NCI-H1105 treated with DMSO at 0.1 percent for 48 hours (cell line): ENCODE data around the gene STEEP1.
A peak's percentile ranks its signal among the peaks of the same experiment; 100 is the strongest.
"Not testable (repeated sequence)": the region's sequence is repeated elsewhere in the genome, so short reads cannot be mapped to it uniquely, and the experiment has no call there.

ENCODE experiments used
- DNase-seq: peaks from one replicate; lab custom pipeline; 2025; lab: John Stamatoyannopoulos, UW

Gene STEEP1

GRCh38 chrX:119529345-119530276 lies 35.6 kb downstream of the STEEP1 start:
- no peak for DNase-seq

DNA sequence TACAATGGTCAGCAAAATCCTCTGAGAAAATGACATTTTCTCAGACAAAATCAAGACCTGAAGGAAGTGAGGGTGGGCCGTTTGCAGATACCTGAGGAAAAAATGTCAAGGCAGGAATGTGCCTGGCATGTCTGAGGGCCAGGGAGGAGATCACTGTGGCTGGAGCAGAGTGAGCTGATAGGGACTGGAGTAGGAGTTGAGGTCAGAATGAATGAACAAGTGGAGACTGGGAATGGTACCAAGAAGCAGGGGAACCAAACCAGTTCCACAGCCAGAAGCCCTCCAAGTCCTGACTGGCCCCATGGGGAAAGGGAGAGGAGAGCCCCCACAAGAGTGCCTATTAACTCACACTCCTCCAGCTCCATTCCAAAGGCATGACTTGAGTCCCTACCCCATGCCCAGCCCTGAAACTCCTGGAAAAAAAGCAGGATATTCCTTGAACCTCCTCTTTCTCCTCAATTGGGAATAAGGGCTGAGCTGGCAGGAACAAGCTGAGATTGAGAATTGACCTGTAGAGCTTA lies 41.5 kb downstream of the STEEP1 start:
- DNase-seq = no peak

DNA sequence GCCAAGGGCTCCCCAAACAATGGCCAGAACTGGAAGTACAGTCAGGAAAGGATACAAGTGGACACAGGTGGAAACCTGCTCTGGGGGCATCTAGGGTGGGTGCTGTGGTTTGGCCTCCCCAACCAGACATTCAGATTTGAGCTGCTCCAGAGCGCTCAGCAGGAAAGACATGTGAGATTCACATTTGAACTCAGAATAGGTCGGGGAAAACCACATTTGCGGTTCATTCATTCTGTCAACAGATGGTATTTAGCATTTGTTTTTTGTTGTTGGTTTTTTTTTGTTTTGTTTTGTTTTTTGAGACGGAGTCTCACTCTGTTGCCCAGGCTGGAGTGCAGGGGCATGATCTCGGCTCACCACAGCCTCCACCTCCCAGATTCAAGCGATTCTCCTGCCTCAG lies 44.0 kb downstream of the STEEP1 start:
- no peak for DNase-seq

DNA sequence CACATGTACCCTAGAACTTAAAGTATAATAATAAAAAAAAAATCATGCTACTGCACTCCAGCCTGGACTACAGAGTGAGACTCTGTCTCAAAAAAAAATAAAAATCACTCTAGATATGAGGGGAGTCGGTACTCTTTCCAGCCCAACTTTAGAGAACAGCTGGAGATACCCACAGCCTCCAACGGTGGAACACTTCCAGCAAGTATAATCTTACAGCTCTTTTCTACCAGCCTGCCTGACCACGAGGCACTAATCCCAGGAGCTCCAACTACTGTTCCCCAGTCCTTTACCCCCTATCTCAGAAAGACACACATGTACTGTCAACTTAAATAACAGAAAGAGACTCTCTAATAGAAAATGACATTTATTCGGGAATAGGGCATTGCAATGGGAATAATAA lies 46.8 kb downstream of the STEEP1 start:
- no peak for DNase-seq

DNA sequence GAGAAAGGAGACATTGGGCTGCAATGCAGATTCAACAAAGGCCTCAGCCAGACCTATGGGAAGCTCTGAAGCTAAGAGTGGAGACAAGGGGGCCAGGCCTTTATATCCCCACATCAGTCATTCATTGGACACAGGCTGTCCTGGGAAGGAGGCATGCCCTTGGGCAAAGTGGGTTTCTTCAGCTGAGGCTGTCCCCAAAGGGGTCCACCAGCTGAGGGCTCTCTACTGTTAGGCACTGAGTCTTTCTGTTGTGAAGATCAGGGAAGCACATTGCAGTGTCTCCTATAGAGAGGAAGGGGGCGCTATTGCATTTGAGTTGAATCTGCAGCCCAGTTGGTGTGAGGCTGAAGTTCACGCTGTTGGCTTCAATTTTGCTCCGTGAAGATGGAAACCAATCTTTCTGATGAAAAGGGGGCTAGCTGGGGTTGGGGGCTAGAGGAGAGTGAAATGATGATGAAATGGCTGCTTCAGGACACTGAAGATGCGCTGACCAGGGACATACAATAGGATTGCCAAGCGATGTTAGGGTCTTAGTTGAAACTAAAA lies 49.0 kb downstream of the STEEP1 start:
- peak; percentile 72 for DNase-seq

DNA sequence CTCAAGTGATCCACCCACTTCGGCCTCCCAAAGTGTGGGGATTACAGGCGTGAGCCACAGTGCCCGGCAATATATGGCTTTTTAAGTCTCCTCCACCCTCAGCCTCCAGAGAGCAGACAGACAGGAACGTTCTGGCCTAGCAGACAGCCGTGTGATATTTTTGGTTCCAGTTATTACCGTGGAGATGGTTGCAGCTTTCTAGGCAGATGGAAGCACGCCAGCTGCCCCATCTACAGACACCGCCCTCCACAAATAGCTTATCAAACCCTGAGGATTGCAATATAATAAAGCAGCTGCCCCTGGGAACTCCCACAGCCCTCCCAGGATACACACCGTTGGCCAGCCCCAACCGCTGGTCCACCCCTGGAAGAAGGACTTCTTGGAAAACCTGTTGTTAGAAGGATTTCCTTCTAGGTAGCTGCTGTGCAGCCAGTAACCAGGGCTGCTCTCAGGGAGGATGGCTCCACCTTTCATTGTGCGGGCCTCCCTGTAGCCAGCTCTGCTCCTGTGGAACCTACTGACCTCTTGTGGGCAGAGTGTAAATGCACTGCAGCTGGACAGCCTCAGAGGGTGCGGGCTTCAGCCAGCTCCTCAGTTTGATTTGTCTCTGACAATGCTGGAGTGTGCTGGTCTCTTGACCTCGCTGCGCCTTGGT lies 52.9 kb downstream of the STEEP1 start:
- DNase-seq = peak; percentile 53

- DNase-seq = no peak
Measured at GRCh38 chrX:119507206-119507605, 58.0 kb downstream of the STEEP1 start.

DNA sequence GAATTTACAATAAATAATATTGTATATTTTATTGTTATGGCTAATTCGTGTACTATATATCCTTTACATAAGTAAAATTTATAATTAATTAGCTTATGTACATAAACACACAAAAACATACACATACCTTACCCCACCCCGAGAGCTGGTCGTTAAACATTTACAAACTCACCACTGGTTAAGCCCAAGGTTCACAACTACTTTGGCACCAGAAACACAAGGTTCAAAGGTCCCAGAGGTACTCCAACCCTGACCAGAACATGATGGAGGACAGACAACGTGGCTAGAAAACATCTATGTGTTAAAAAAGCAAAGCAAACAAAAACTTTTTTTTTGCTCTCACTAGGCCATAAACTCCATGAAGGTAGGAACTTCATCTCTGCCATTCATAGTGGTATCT lies 59.3 kb downstream of the STEEP1 start:
- no peak for DNase-seq

GRCh38 chrX:119505145-119505544 lies 60.1 kb downstream of the STEEP1 start:
- not testable (repeated sequence) for DNase-seq

- peak; percentile 1 for DNase-seq
Measured at GRCh38 chrX:119503484-119503861, 61.7 kb downstream of the STEEP1 start.

DNA sequence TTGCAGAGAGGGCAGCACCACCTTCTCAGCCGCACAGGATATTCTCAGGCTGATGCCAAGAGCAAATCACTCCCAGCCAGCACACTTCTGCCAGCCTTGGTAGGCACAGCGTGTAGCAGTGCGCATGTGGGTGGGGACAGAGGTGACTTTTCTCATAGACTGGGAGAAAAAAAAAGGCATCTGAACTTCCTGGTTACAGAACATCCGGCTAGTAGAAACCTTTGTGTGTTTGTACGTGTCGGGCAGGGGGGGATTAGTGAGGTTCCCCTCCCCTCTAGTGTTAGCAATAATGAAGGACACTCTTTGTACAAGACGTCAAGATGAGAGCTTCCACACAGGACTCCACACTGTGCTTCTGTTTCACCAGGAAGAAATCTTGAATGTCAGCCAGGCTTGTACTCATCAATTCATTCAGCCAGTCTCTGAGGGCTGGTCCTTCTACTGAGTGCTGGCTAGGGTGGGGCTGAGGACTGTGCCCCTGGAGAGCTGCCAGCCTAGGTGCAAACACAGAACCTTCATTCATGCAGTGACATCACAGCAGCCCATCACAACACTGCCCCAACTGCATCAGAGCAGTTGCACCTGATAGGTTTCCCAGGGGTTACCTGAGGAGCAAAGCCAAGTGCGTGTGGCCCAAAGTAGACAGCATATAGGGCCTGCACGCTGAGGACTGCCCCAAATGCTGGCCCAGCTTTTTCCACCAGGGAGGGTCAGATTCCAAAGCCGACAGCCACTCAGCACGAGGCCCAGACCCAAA lies 62.3 kb downstream of the STEEP1 start:
- DNase-seq = peak; percentile 73

DNA sequence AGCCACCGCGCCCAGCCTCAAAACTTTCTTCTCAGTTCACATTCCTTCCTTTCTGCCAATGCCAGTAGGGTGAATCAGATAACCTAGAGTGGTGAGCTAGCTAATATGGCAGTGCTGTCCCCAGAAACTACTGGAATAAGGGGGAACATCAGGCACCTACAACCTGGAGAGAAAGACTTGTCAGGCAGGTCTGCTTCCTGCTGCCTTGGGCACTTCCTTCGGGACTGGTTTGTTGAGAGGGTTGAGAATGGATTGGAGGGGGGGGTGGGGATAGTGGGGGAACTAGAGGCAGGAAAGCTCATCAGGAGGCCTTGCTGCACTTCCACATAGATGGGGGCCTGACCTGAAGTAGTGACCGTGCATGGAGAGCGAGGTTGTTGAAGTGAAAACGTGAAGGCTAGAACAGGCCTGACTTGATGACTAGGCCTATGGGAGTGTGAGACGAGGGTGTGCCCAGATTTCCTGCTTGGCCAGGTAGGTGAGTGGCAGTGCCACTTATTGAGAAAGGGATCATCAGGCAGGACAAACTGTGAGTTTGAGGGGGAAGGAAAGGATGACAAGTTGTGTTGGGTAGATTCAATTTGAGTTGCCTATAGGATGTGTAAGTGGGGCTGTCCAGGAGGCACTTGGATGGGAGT lies 63.6 kb downstream of the STEEP1 start:
- no peak for DNase-seq

GRCh38 chrX:119500061-119500800 lies 65.0 kb downstream of the STEEP1 start:
- no peak for DNase-seq

GRCh38 chrX:119497185-119497584 lies 68.0 kb downstream of the STEEP1 start:
- DNase-seq = no peak

GRCh38 chrX:119495734-119496726 lies 69.2 kb downstream of the STEEP1 start:
- no peak for DNase-seq

- not testable (repeated sequence) for DNase-seq
Measured at GRCh38 chrX:119493851-119494495, 71.2 kb downstream of the STEEP1 start.

DNA sequence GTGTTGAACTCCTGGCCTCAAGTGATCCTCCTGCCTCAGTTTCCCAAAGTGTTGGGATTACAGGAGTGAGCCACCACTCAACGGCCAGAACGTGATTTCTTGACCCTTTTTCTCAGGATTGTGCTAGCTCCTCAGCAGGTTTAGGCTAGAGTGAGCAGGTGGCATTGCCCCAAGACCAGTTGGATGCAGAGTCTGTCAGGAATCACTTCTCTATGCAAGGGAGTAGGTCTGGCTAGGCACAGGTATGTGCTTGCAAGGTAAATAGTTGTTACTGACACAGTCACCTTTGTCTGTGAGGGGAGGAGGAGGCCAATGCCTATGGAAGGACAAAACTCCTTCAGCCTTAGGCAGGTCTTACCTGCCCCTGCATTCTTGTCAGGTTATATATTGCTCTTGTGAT lies 72.7 kb downstream of the STEEP1 start:
- no peak for DNase-seq

GRCh38 chrX:119489212-119490074 lies 75.8 kb downstream of the STEEP1 start:
- DNase-seq = no peak
